Astrocyte (in vitro differentiated cells and primary cell): ENCODE data around the gene ST6GALNAC4.

ENCODE experiments used
- CTCF ChIP-seq: IDR thresholded peaks from 2 replicates; pipeline ENCODE4 v1.5.1; 2011; ENCODE audit warnings: low read depth, mild to moderate bottlenecking, inconsistent platforms, low read length, moderate library complexity; ENCODE audit not compliant: insufficient read depth
- EZH2 ChIP-seq: IDR thresholded peaks from 2 replicates; pipeline ENCODE4 v1.6.1; 2012; ENCODE audit warnings: mild to moderate bottlenecking, low read length, inconsistent platforms; ENCODE audit not compliant: insufficient read depth

GRCh38 chr9:127866535-127866934 lies 50.3 kb downstream of the ST6GALNAC4 start:
- TF ChIP-seq CTCF = no peak
- TF ChIP-seq EZH2 = no peak
